ENCODE results near the gene MORN5. TPM values are rescaled to one million over a fixed set of nuclear protein-coding genes. Genes with fewer than 3 reads are reported as not detected.
A peak's percentile ranks its signal among the peaks of the same experiment; 100 is the strongest.

MORN5 gene
- total RNA-seq, 6 experiments from 2014 or later, result not detected

- WGBS (ENCODE audit: insufficient coverage, low coverage, low lambda C conversion rate, missing lambda C conversion rate), result 43% methylated on average over 2 of the region's 3 CpGs
- Histone ChIP-seq H3K27me3 (no peaks in the 10 kb centered on the region), H3K4me1 (no peaks in the 10 kb centered on the region), H3K4me3 (no peak overlapping the region), H3K27ac (no peak overlapping the region), H3K36me3 (no peaks in the 10 kb centered on the region), H3K9me3 (no peaks in the 10 kb centered on the region)
- ATAC-seq (peak; percentile 22 to 59 (median 30)), DNase-seq (no peak)
- TF ChIP-seq CTCF (IDR thresholded peaks at IDR 0.05), result no peak
- TF ChIP-seq POLR2A (IDR thresholded peaks at IDR 0.05), result no peak
- intact Hi-C loops (cut with DNase I), result no loop called here
These were observed 8.6 kb downstream of the MORN5 start for GRCh38 chr9:122168356-122168755.

GRCh38 chr9:122172131-122172530 is 12.4 kb downstream of the MORN5 start:
- intact Hi-C loops (cut with DNase I), result no loop called here

GRCh38 chr9:122173670-122174069 is 14.0 kb downstream of the MORN5 start:
- no peak overlapping the region for H3K27ac ChIP-seq
- no peaks in the 10 kb centered on the region for H3K27me3 ChIP-seq
- no peaks in the 10 kb centered on the region for H3K4me1 ChIP-seq
- no peak for ATAC-seq
- no peaks in the 10 kb centered on the region for H3K9me3 ChIP-seq
- DNase-seq, result no peak
- no peak overlapping the region for H3K4me3 ChIP-seq
- 53% methylated on average over 2 of the region's 3 CpGs for WGBS (ENCODE audit: insufficient coverage, low coverage, low lambda C conversion rate, missing lambda C conversion rate)
- TF ChIP-seq CTCF (IDR thresholded peaks at IDR 0.05) (no peak), POLR2A (IDR thresholded peaks at IDR 0.05) (no peak)
- H3K36me3 ChIP-seq, result no peaks in the 10 kb centered on the region
- intact Hi-C loops (cut with DNase I), result no loop called here

More at GRCh38 chr9:122172131-122172530, 12.4 kb downstream of the MORN5 start:
- no peaks in the 10 kb centered on the region for H3K27me3 ChIP-seq
- no peaks in the 10 kb centered on the region for H3K36me3 ChIP-seq
- WGBS (ENCODE audit: insufficient coverage, low coverage, low lambda C conversion rate, missing lambda C conversion rate), result 67% methylated on average over 7 of the region's 7 CpGs
- TF ChIP-seq POLR2A (IDR thresholded peaks at IDR 0.05) (no peak), CTCF (IDR thresholded peaks at IDR 0.05) (no peak)
- no peak overlapping the region for H3K27ac ChIP-seq
- H3K4me3 ChIP-seq, result no peak overlapping the region
- ATAC-seq (no peak), DNase-seq (no peak)
- H3K4me1 ChIP-seq, result no peaks in the 10 kb centered on the region
- H3K9me3 ChIP-seq, result no peaks in the 10 kb centered on the region

GRCh38 chr9:122176916-122177315 is 17.2 kb downstream of the MORN5 start:
- H3K27ac ChIP-seq, result no peak overlapping the region
- no peaks in the 10 kb centered on the region for H3K27me3 ChIP-seq
- H3K4me3 ChIP-seq, result no peak overlapping the region
- intact Hi-C loops (cut with DNase I), result no loop called here
- no peaks in the 10 kb centered on the region for H3K36me3 ChIP-seq
- no peaks in the 10 kb centered on the region for H3K9me3 ChIP-seq
- WGBS (ENCODE audit: insufficient coverage, low coverage, low lambda C conversion rate, missing lambda C conversion rate), result 55% methylated on average over 1 of the region's 2 CpGs
- TF ChIP-seq CTCF (IDR thresholded peaks at IDR 0.05) (no peak), POLR2A (IDR thresholded peaks at IDR 0.05) (no peak)
- no peak for DNase-seq
- no peak for ATAC-seq
- H3K4me1 ChIP-seq, result no peaks in the 10 kb centered on the region
